OCI-LY1 (cell line): ENCODE results near the gene IQSEC3.
A peak's percentile ranks its signal among the peaks of the same experiment; 100 is the strongest.

Experiments used
- H2AFZ ChIP-seq: fragments of 200-600 bp; sonication (generic), shearing (Covaris generic); 2 replicates; pipeline ENCODE4 v1.6.0; 2014; ENCODE audit warnings: antibody characterized with exemption, mild to moderate bottlenecking, low read length
- H3F3A ChIP-seq: fragments of 200-600 bp; sonication (generic), shearing (Covaris generic); 2 replicates; pipeline ENCODE4 v1.6.0; 2014; ENCODE audit warnings: mild to moderate bottlenecking, antibody characterized with exemption, low read length, moderate library complexity; ENCODE audit not compliant: insufficient read depth
- H3K27ac ChIP-seq: fragments of 200-600 bp; sonication (generic); 2 replicates; pipeline ENCODE4 v1.5.1; 2014; ENCODE audit warnings: low read length, mixed run types, mild to moderate bottlenecking, low read depth; ENCODE audit not compliant: poor library complexity, severe bottlenecking
- H3K27me3 ChIP-seq: fragments of 200-600 bp; sonication (generic); 2 replicates; pipeline ENCODE4 v1.6.0; 2014; ENCODE audit warnings: antibody characterized with exemption, mild to moderate bottlenecking, low read length, moderate library complexity; ENCODE audit not compliant: insufficient read depth
- H3K36me3 ChIP-seq: fragments of 200-600 bp; sonication (generic); 2 replicates; pipeline ENCODE4 v1.6.1; 2014; ENCODE audit warnings: mild to moderate bottlenecking, antibody characterized with exemption, low read length, moderate library complexity, mixed read lengths; ENCODE audit not compliant: insufficient read depth
- H3K4me1 ChIP-seq: fragments of 200-600 bp; sonication (generic); 2 replicates; pipeline ENCODE4 v1.5.1; 2014; ENCODE audit warnings: mild to moderate bottlenecking, low read length, moderate library complexity; ENCODE audit not compliant: insufficient read depth, severe bottlenecking
- H3K4me2 ChIP-seq: fragments of 200-600 bp; sonication (generic), shearing (Covaris generic); 2 replicates; pipeline ENCODE4 v1.6.1; 2014; ENCODE audit warnings: low read length
- H3K4me3 ChIP-seq: fragments of 200-600 bp; sonication (generic); 2 replicates; pipeline ENCODE4 v1.5.1; 2014; ENCODE audit warnings: low read length, low read depth, mild to moderate bottlenecking, mixed read lengths; ENCODE audit not compliant: poor library complexity, severe bottlenecking
- H3K79me2 ChIP-seq: fragments of 200-600 bp; shearing (Covaris generic); 2 replicates; pipeline ENCODE4 v1.6.1; 2016; ENCODE audit warnings: mixed run types, low read length, mixed read lengths; ENCODE audit not compliant: insufficient read depth
- H3K9ac ChIP-seq: fragments of 200-600 bp; sonication (generic), shearing (Covaris generic); 2 replicates; pipeline ENCODE4 v1.6.1; 2014; ENCODE audit warnings: mild to moderate bottlenecking, low read length, mixed read lengths
- H3K9me2 ChIP-seq: fragments of 200-600 bp; sonication (generic), shearing (Covaris generic); 2 replicates; pipeline ENCODE4 v1.6.1; 2014; ENCODE audit warnings: low read depth, mild to moderate bottlenecking, low read length, mixed read lengths
- H3K9me3 ChIP-seq: fragments of 200-600 bp; shearing (Covaris generic); 2 replicates; pipeline ENCODE4 v1.6.1; 2014; ENCODE audit warnings: low read length, mixed read lengths
- H4K20me1 ChIP-seq: fragments of 200-600 bp; sonication (generic), shearing (Covaris generic); 2 replicates; pipeline ENCODE4 v1.6.0; 2016; ENCODE audit warnings: mild to moderate bottlenecking, low read length; ENCODE audit not compliant: insufficient read depth
- EZH2 ChIP-seq: fragments of 200-600 bp; sonication (generic), shearing (Covaris generic); IDR thresholded peaks from 2 replicates; pipeline ENCODE4 v1.8.0; 2017; ENCODE audit warnings: borderline replicate concordance, mixed run types, mild to moderate bottlenecking, antibody characterized with exemption, low read length, moderate library complexity, mixed read lengths
- TF ChIP-seq, protein P1 (sequence below): fragments of 200-600 bp; sonication (generic), shearing (Covaris generic); IDR thresholded peaks from 2 replicates; pipeline ENCODE4 v1.5.1; 2017; ENCODE audit warnings: mild to moderate bottlenecking, antibody characterized with exemption, low read length, moderate library complexity, mixed read lengths

Gene IQSEC3

DNA sequence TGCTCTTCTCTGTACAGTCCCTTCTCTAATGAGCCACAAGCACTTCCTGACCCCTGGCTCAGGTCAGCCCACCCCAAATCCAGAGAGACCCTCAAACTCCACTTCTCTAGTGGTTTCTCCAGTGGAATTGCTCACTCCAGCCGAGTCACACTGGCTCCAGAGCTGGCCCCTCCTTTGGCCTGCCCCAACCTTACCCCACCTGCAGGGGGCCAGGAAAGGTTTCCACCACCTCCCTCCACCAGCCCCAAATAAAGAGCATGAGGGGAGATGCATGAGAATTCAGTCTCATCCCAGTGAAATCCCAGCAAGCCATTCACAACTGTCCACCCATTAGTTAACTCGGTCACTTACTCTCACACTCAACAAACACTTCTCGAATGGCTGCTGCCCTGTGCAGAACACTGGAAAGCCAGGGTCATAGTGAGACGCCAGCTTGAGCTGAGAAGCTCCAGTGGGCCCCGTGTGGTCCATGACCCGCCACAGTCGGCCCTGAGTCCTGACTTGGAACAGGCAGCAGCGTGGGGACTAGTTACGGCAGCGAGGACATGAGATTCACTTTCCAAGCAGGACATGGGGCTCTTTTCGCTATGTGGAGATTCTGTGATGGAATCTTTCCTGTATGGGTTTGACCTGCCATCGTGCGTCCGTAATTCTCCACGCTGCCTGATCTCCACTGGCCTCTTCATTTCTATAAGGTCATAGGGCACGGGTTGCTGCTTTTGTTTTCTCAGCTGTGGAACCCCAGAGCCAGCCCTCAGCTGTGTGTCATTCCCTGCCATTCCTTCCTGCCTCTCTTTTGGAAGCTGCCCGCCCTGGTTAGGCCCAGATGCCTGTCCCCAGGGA, 103.2 kb downstream of the IQSEC3 start:
- no peak overlapping the region for H3K27ac ChIP-seq
- TF ChIP-seq EZH2, result no peak
- TF ChIP-seq, protein P1, sequence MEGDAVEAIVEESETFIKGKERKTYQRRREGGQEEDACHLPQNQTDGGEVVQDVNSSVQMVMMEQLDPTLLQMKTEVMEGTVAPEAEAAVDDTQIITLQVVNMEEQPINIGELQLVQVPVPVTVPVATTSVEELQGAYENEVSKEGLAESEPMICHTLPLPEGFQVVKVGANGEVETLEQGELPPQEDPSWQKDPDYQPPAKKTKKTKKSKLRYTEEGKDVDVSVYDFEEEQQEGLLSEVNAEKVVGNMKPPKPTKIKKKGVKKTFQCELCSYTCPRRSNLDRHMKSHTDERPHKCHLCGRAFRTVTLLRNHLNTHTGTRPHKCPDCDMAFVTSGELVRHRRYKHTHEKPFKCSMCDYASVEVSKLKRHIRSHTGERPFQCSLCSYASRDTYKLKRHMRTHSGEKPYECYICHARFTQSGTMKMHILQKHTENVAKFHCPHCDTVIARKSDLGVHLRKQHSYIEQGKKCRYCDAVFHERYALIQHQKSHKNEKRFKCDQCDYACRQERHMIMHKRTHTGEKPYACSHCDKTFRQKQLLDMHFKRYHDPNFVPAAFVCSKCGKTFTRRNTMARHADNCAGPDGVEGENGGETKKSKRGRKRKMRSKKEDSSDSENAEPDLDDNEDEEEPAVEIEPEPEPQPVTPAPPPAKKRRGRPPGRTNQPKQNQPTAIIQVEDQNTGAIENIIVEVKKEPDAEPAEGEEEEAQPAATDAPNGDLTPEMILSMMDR, result peak; percentile 10; the same call in 1 of the 2 replicates
- H3K79me2 ChIP-seq, result no peaks in the 10 kb centered on the region
- H3K9ac ChIP-seq, result no peak overlapping the region
- no peaks in the 10 kb centered on the region for H3K9me3 ChIP-seq
- no peaks in the 10 kb centered on the region for H4K20me1 ChIP-seq
- H3K4me2 ChIP-seq, result no peak overlapping the region
- no peak overlapping the region for H2AFZ ChIP-seq
- no peak overlapping the region for H3K4me3 ChIP-seq
- H3K9me2 ChIP-seq, result no peaks in the 10 kb centered on the region
- no peaks in the 10 kb centered on the region for H3F3A ChIP-seq
- H3K36me3 ChIP-seq, result no peaks in the 10 kb centered on the region
- no peaks in the 10 kb centered on the region for H3K4me1 ChIP-seq
- H3K27me3 ChIP-seq, result peaks cover 17% of the 10 kb centered on the region; the same call in 1 of the 2 replicates

DNA sequence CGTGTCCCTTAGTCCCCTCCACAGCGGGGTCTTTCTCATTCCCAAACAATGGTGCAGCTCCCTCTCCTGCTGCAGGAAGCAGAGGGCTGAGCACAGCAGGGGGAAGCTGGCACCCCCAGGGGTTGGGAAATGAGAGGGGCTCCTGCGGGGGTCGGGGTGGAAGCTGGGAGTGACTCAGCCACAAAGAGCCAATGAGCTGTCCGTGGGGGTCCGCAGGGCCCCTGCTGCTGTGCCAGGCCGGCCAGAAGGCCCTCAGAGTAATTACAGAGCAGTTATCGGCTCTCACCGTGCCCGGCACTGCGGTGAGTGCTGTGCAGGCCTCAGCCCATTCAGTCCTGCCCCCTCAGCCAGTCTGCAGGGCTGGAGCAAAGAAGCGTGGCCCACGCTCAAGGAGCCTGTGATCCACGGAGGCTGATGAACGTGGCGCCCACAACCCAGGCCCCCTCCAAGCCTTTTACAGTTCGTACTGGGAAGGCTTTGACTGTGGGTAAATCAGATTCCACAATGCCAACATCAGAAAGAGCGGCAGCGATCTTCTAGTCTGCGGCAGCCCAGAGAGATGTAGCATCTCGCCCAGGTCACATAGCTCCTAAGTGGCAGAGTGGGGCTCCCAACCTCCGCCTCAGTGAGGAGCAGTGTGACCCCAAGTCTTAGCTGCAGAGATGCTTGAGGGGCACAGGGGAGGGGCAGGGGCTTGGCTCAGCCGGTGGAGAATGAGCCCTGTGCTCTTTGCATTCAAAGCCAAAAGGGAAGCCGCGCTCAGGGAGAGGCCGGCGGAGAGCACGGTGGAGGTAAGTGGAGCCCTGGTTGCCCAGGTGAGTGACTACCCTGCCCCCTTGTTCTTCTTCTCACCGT, 104.0 kb downstream of the IQSEC3 start:
- Histone ChIP-seq H3K36me3 (no peaks in the 10 kb centered on the region), H3K4me1 (no peaks in the 10 kb centered on the region), H3K27ac (no peak overlapping the region), H4K20me1 (no peaks in the 10 kb centered on the region), H3F3A (no peaks in the 10 kb centered on the region), H2AFZ (no peak overlapping the region), H3K4me2 (no peak overlapping the region), H3K79me2 (no peaks in the 10 kb centered on the region), H3K9me3 (no peaks in the 10 kb centered on the region), H3K27me3 (peaks cover 14% of the 10 kb centered on the region; the same call in 1 of the 2 replicates), H3K4me3 (no peak overlapping the region), H3K9ac (no peak overlapping the region), H3K9me2 (no peaks in the 10 kb centered on the region)
- TF ChIP-seq, protein P1, result no peak
- no peak for TF ChIP-seq EZH2

DNA sequence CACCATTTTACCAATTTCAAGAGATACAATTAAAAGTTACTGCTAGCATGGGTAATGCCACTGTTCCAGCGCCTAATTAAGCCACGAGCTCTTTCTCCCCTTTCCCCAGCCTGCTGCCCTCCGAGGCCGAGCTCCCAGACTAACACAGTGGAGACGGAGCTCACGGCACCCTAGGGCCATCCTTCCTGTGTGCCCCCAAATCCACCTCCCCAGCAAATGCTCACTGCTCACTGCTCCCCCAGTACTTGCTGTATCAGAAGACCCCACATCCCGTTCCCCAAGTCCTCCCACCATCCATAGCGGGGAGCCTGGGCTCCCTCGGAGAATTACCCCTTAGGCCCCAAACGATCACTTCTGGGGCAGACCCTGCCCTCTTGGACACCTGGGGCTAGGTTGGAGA, 104.7 kb downstream of the IQSEC3 start:
- Histone ChIP-seq H3F3A (no peaks in the 10 kb centered on the region), H3K27me3 (peaks cover 8% of the 10 kb centered on the region; the same call in 1 of the 2 replicates), H3K9me3 (no peaks in the 10 kb centered on the region), H3K36me3 (no peaks in the 10 kb centered on the region), H3K79me2 (no peaks in the 10 kb centered on the region), H3K9ac (no peak overlapping the region), H4K20me1 (no peaks in the 10 kb centered on the region), H2AFZ (no peak overlapping the region), H3K27ac (no peak overlapping the region), H3K4me1 (no peaks in the 10 kb centered on the region), H3K9me2 (no peaks in the 10 kb centered on the region), H3K4me3 (no peak overlapping the region), H3K4me2 (no peak overlapping the region)
- TF ChIP-seq, protein P1, result no peak
- no peak for TF ChIP-seq EZH2
